IPS-20b (cell line): ENCODE measurements around the gene JMJD7.

Experiments
- H3K27ac ChIP-seq: one replicate; pipeline ENCODE4 v1.5.1; 2013; ENCODE audit warnings: low read length
- H3K27me3 ChIP-seq: 2 replicates; pipeline ENCODE4 v1.6.1; 2013; ENCODE audit warnings: mild to moderate bottlenecking, low read length, inconsistent platforms; ENCODE audit not compliant: insufficient read depth
- H3K36me3 ChIP-seq: 2 replicates; pipeline ENCODE4 v1.6.1; 2013; ENCODE audit warnings: low read depth, mild to moderate bottlenecking, inconsistent platforms, low read length, moderate library complexity; ENCODE audit not compliant: insufficient read depth
- H3K4me1 ChIP-seq: 2 replicates; pipeline ENCODE4 v1.6.1; 2013; ENCODE audit warnings: mild to moderate bottlenecking, control low read depth, inconsistent platforms, low read length, moderate library complexity; ENCODE audit not compliant: insufficient read depth
- H3K4me3 ChIP-seq: 2 replicates; pipeline ENCODE4 v1.5.1; 2013; ENCODE audit warnings: mild to moderate bottlenecking, low read length, inconsistent platforms
- H3K9ac ChIP-seq: 2 replicates; pipeline ENCODE4 v1.6.1; 2013; ENCODE audit warnings: low read depth, mild to moderate bottlenecking, inconsistent platforms, low read length, moderate library complexity
- H3K9me3 ChIP-seq: 2 replicates; pipeline ENCODE4 v1.6.1; 2013; ENCODE audit warnings: mild to moderate bottlenecking, low read depth, low read length, inconsistent platforms; ENCODE audit not compliant: insufficient read depth

JMJD7 gene

GRCh38 chr15:41804361-41804760, 23.5 kb upstream of the JMJD7 start:
- Histone ChIP-seq H3K9ac (0 out of 2 replicates have a peak overlapping the region, but pooled peaks have one; percentile 41), H3K9me3 (no peaks in the 10 kb centered on the region), H3K4me3 (no peak overlapping the region), H3K36me3 (peaks cover 7% of the 10 kb centered on the region; the same call in 1 of the 2 replicates), H3K27me3 (no peaks in the 10 kb centered on the region), H3K4me1 (no peaks in the 10 kb centered on the region), H3K27ac (no peak overlapping the region)

GRCh38 chr15:41804916-41805666, 22.8 kb upstream of the JMJD7 start:
- Histone ChIP-seq H3K27me3 (no peaks in the 10 kb centered on the region), H3K36me3 (peaks cover 3% of the 10 kb centered on the region; the same call in 1 of the 2 replicates), H3K9me3 (no peaks in the 10 kb centered on the region), H3K9ac (0 out of 2 replicates have a peak overlapping the region, but pooled peaks have one; percentile 41), H3K27ac (no peak overlapping the region), H3K4me1 (no peaks in the 10 kb centered on the region), H3K4me3 (no peak overlapping the region)

- Histone ChIP-seq H3K4me1 (no peaks in the 10 kb centered on the region), H3K9ac (no peak overlapping the region), H3K4me3 (no peak overlapping the region), H3K9me3 (no peaks in the 10 kb centered on the region), H3K27ac (no peak overlapping the region), H3K36me3 (no peaks in the 10 kb centered on the region), H3K27me3 (no peaks in the 10 kb centered on the region)
These were observed 22.2 kb upstream of the JMJD7 start for GRCh38 chr15:41805711-41806110.

GRCh38 chr15:41806291-41807181, 21.4 kb upstream of the JMJD7 start:
- Histone ChIP-seq H3K9ac (no peak overlapping the region), H3K9me3 (no peaks in the 10 kb centered on the region), H3K4me3 (no peak overlapping the region), H3K4me1 (no peaks in the 10 kb centered on the region; the same call in 1 of the 2 replicates), H3K36me3 (no peaks in the 10 kb centered on the region), H3K27me3 (no peaks in the 10 kb centered on the region), H3K27ac (no peak overlapping the region)

GRCh38 chr15:41809121-41809520, 18.8 kb upstream of the JMJD7 start:
- Histone ChIP-seq H3K4me1 (no peaks in the 10 kb centered on the region; the same call in 1 of the 2 replicates), H3K36me3 (no peaks in the 10 kb centered on the region), H3K9me3 (no peaks in the 10 kb centered on the region), H3K27me3 (no peaks in the 10 kb centered on the region), H3K9ac (no peak overlapping the region), H3K4me3 (no peak overlapping the region), H3K27ac (no peak overlapping the region)

- no peak overlapping the region for H3K27ac ChIP-seq
- no peaks in the 10 kb centered on the region for H3K27me3 ChIP-seq
- no peaks in the 10 kb centered on the region; the same call in 1 of the 2 replicates for H3K4me1 ChIP-seq
- H3K36me3 ChIP-seq = no peaks in the 10 kb centered on the region
- H3K9me3 ChIP-seq = no peaks in the 10 kb centered on the region
- no peak overlapping the region for H3K4me3 ChIP-seq
- no peak overlapping the region for H3K9ac ChIP-seq
These were observed 18.2 kb upstream of the JMJD7 start for GRCh38 chr15:41809526-41810220.

- H3K9ac ChIP-seq = no peak overlapping the region
- H3K4me1 ChIP-seq = no peaks in the 10 kb centered on the region; the same call in 1 of the 2 replicates
- H3K36me3 ChIP-seq = no peaks in the 10 kb centered on the region
- H3K27me3 ChIP-seq = no peaks in the 10 kb centered on the region
- H3K4me3 ChIP-seq = no peak overlapping the region
- H3K9me3 ChIP-seq = no peaks in the 10 kb centered on the region
- H3K27ac ChIP-seq = no peak overlapping the region
These were observed 17.1 kb upstream of the JMJD7 start for GRCh38 chr15:41810651-41811431.

GRCh38 chr15:41811432-41812195, 16.3 kb upstream of the JMJD7 start:
- no peaks in the 10 kb centered on the region for H3K27me3 ChIP-seq
- H3K27ac ChIP-seq = no peak overlapping the region
- H3K9ac ChIP-seq = no peak overlapping the region
- no peaks in the 10 kb centered on the region for H3K9me3 ChIP-seq
- H3K4me1 ChIP-seq = no peaks in the 10 kb centered on the region; the same call in 1 of the 2 replicates
- H3K4me3 ChIP-seq = no peak overlapping the region
- no peaks in the 10 kb centered on the region for H3K36me3 ChIP-seq

GRCh38 chr15:41812820-41813375, 15.0 kb upstream of the JMJD7 start:
- Histone ChIP-seq H3K4me1 (no peaks in the 10 kb centered on the region; the same call in 1 of the 2 replicates), H3K36me3 (peaks cover 4% of the 10 kb centered on the region; the same call in 1 of the 2 replicates), H3K27ac (no peak overlapping the region), H3K27me3 (no peaks in the 10 kb centered on the region), H3K9me3 (no peaks in the 10 kb centered on the region), H3K9ac (no peak overlapping the region), H3K4me3 (no peak overlapping the region)

- Histone ChIP-seq H3K36me3 (peaks cover 8% of the 10 kb centered on the region; the same call in 1 of the 2 replicates), H3K27me3 (no peaks in the 10 kb centered on the region), H3K4me1 (no peaks in the 10 kb centered on the region; the same call in 1 of the 2 replicates), H3K9ac (no peak overlapping the region), H3K9me3 (no peaks in the 10 kb centered on the region), H3K4me3 (no peak overlapping the region), H3K27ac (no peak overlapping the region)
These were observed 14.5 kb upstream of the JMJD7 start for GRCh38 chr15:41813426-41813825.
